Panc1 (cell line): ENCODE measurements around the gene TOMM5. TPM values are rescaled to one million over a fixed set of nuclear protein-coding genes. Genes with fewer than 3 reads are reported as not detected.

Source experiments
- ATAC-seq: fragments of 200-7000 bp; cut with Tn5 transposase; 2 replicates; pipeline ENCODE4 v1.9.1; 2020; ENCODE audit warnings: mild to moderate bottlenecking, moderate library complexity
- BruUV-seq: library from RNA; stranded (reverse); fragments of 400-500 nt; replicated peaks from 2 replicates; lab custom pipeline; 2021; lab: Mats Ljungman, UMichigan
- CTCF ChIA-PET: fragments of 300-600 bp; sonication (Branson Sonifier 250); formaldehyde crosslinking; loops from one replicate; lab custom pipeline; 2022; ENCODE audit warnings: antibody characterized with exemption; lab: Charles Lee
- POLR2A ChIA-PET: fragments of 300-600 bp; sonication (Branson Sonifier 250); formaldehyde crosslinking; loops from one replicate; lab custom pipeline; 2022; ENCODE audit warnings: antibody characterized with exemption; lab: Charles Lee
- DNase-seq: peaks from one replicate; pipeline ENCODE4 v3.0.0-alpha.2; 2010; ENCODE audit warnings: low read depth, low spot score
- H3K27ac ChIP-seq: 2 replicates; pipeline ENCODE4 v1.5.1; 2011; ENCODE audit warnings: mild to moderate bottlenecking, low read length, inconsistent platforms
- H3K27me3 ChIP-seq: fragments of 200-500 bp; sonication (Bioruptor generic); 2 replicates; pipeline ENCODE4 v1.6.0; 2014; ENCODE audit warnings: low read length, inconsistent platforms; ENCODE audit not compliant: control insufficient read depth, insufficient read depth
- H3K36me3 ChIP-seq: fragments of 200-500 bp; sonication (Bioruptor generic); 2 replicates; pipeline ENCODE4 v1.5.1; 2014; ENCODE audit warnings: inconsistent platforms, mild to moderate bottlenecking, low read length, moderate library complexity; ENCODE audit not compliant: control insufficient read depth, insufficient read depth
- H3K4me1 ChIP-seq: 2 replicates; pipeline ENCODE4 v1.5.1; 2011; ENCODE audit warnings: inconsistent platforms, mild to moderate bottlenecking, low read length, moderate library complexity; ENCODE audit not compliant: control insufficient read depth, insufficient read depth
- H3K4me3 ChIP-seq, 2 experiments: 2 replicates each; pipeline ENCODE4 v1.5.1; 2011 to 2012; ENCODE audit warnings: low read depth in 2 of 2, low read length in 2 of 2, mild to moderate bottlenecking in 2 of 2, inconsistent platforms in 1 of 2, moderate library complexity in 1 of 2
- H3K9me3 ChIP-seq: fragments of 200-500 bp; sonication (Bioruptor generic); 2 replicates; pipeline ENCODE4 v1.5.1; 2014; ENCODE audit warnings: low read depth, mild to moderate bottlenecking, inconsistent platforms, low read length, moderate library complexity; ENCODE audit not compliant: control insufficient read depth, insufficient read depth
- POLR2AphosphoS5 ChIP-seq: IDR thresholded peaks from 2 replicates; pipeline ENCODE4 v1.6.1; 2012; ENCODE audit warnings: mild to moderate bottlenecking, low read depth, low read length, moderate library complexity
- SIN3A ChIP-seq: IDR thresholded peaks from 2 replicates; pipeline ENCODE4 v1.6.1; 2012; ENCODE audit warnings: low read depth, mild to moderate bottlenecking, low read length, moderate library complexity, borderline replicate concordance; ENCODE audit not compliant: insufficient read depth
- TCF7L2 ChIP-seq: IDR thresholded peaks from 2 replicates; pipeline ENCODE4 v1.6.1; 2011; ENCODE audit warnings: mild to moderate bottlenecking, low read depth, low read length, inconsistent platforms
- in situ Hi-C: cut with HindIII; loops from 2 replicates; pipeline ENCODE4 v1.10.0; 2016; ENCODE audit warnings: low sequenced_read_pairs, low pct_unique_long_range_greater_than_20kb
- intact Hi-C: fragments of 100-400 bp; cut with micrococcal nuclease; formaldehyde crosslinking; loops from one replicate; pipeline ENCODE4 v1.10.0; 2022; ENCODE audit not compliant: unreplicated experiment
- total RNA-seq: library from RNA; stranded (reverse); gene quantifications from one replicate; pipeline ENCODE4 v1.2.1, GENCODE V29; 2021; ENCODE audit not compliant: unreplicated experiment
- TF ChIP-seq, protein P1 (sequence below), 2 experiments: IDR thresholded peaks; 2 replicates each; pipeline ENCODE4 v1.6.1; 2011 to 2012; ENCODE audit warnings: low read depth in 2 of 2, control low read depth in 1 of 2, low read length in 1 of 2, mild to moderate bottlenecking in 1 of 2, moderate library complexity in 1 of 2; ENCODE audit not compliant: insufficient read depth in 1 of 2
- TF ChIP-seq, protein P2 (sequence below): fragments of 450-650 bp; IDR thresholded peaks from 2 replicates; pipeline ENCODE4 v1.5.1; 2017; ENCODE audit warnings: mild to moderate bottlenecking

The TOMM5 gene
- total RNA-seq, 1 experiment from 2014 or later, result 333 TPM

DNA sequence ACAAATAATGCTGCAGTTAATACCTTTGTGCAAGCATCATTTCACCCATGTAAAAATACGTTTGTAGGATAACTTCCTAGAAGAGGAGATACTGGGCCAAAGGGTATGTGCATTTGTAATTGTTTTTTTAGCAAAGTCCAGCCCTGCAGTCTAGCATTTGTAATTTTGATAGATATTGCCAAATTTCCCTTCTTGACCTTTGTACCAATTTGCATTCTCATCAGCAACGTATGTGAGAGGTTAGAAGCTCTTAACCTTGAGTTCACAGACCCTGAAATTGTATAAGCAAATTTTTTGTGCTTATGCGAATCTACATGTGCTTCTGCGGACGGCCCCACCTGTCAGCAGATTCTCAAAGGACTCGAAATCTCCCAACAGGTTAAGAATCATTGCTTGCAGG is 18.6 kb upstream of the TOMM5 start:
- DNase-seq (no peak), ATAC-seq (no peak)
- Histone ChIP-seq H3K36me3 (no peaks in the 10 kb centered on the region), H3K27me3 (peaks cover 30% of the 10 kb centered on the region; the same call in 1 of the 2 replicates), H3K27ac (no peak overlapping the region), H3K9me3 (no peaks in the 10 kb centered on the region), H3K4me1 (no peaks in the 10 kb centered on the region), H3K4me3 (no peak overlapping the region)
- in situ Hi-C loops, result no loop called here
- no peak for TF ChIP-seq POLR2AphosphoS5
- no peak for TF ChIP-seq TCF7L2
- no peak for TF ChIP-seq SIN3A
- TF ChIP-seq, protein P1, sequence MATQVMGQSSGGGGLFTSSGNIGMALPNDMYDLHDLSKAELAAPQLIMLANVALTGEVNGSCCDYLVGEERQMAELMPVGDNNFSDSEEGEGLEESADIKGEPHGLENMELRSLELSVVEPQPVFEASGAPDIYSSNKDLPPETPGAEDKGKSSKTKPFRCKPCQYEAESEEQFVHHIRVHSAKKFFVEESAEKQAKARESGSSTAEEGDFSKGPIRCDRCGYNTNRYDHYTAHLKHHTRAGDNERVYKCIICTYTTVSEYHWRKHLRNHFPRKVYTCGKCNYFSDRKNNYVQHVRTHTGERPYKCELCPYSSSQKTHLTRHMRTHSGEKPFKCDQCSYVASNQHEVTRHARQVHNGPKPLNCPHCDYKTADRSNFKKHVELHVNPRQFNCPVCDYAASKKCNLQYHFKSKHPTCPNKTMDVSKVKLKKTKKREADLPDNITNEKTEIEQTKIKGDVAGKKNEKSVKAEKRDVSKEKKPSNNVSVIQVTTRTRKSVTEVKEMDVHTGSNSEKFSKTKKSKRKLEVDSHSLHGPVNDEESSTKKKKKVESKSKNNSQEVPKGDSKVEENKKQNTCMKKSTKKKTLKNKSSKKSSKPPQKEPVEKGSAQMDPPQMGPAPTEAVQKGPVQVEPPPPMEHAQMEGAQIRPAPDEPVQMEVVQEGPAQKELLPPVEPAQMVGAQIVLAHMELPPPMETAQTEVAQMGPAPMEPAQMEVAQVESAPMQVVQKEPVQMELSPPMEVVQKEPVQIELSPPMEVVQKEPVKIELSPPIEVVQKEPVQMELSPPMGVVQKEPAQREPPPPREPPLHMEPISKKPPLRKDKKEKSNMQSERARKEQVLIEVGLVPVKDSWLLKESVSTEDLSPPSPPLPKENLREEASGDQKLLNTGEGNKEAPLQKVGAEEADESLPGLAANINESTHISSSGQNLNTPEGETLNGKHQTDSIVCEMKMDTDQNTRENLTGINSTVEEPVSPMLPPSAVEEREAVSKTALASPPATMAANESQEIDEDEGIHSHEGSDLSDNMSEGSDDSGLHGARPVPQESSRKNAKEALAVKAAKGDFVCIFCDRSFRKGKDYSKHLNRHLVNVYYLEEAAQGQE (IDR thresholded peaks at IDR 0.05; ENCODE audit: insufficient read depth in 1 of 2, low read depth in 2 of 2, low read length in 1 of 2), result no peak
- TF ChIP-seq, protein P2, sequence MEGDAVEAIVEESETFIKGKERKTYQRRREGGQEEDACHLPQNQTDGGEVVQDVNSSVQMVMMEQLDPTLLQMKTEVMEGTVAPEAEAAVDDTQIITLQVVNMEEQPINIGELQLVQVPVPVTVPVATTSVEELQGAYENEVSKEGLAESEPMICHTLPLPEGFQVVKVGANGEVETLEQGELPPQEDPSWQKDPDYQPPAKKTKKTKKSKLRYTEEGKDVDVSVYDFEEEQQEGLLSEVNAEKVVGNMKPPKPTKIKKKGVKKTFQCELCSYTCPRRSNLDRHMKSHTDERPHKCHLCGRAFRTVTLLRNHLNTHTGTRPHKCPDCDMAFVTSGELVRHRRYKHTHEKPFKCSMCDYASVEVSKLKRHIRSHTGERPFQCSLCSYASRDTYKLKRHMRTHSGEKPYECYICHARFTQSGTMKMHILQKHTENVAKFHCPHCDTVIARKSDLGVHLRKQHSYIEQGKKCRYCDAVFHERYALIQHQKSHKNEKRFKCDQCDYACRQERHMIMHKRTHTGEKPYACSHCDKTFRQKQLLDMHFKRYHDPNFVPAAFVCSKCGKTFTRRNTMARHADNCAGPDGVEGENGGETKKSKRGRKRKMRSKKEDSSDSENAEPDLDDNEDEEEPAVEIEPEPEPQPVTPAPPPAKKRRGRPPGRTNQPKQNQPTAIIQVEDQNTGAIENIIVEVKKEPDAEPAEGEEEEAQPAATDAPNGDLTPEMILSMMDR, result no peak
- ChIA-PET POLR2A (interaction anchor here (0.5 to 0.8 kb wide), 2 partner anchors 16 to 19 kb away, joined by 3 to 5 read pairs; partner anchors contain the start of gene TOMM5), CTCF (no interaction called here)
- intact Hi-C loops, result no loop called here
- BruUV-seq, result no TSS peak

DNA sequence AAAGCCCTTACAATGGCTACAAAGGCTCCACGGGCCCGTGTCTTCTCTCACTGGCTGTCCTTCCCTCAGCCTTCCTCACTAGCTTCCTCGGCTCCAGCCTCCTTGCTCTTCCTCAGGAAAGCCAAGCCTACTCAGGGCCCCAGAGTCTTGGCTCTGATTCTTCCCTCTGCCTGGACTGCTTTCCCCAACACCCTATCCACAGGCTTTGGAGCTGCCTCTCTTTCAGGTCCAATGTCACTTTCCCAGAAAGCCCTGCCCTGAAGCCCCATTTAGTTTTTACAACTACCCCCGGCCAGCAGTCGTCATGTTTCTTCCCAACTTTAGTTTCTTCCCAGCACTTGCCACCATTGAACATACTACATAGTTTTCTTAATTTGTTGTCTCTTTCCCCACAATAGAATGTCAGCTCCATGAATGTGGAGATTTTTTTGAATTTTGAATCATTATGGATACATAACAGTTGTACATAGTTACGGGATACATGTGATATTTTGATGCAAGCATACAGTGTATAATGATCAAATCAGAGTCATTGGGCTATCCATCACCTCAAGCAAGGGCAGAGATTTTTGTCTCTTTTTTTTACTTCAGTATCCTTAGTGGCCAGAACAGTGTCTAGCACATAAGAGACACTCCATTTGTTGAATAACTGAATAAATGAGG is 17.5 kb upstream of the TOMM5 start:
- POLR2A ChIA-PET, result no interaction called here
- DNase-seq, result no peak
- no peak overlapping the region for H3K4me3 ChIP-seq
- no peak for TF ChIP-seq POLR2AphosphoS5
- no peak for TF ChIP-seq SIN3A
- TF ChIP-seq, protein P2, result no peak
- no peak for TF ChIP-seq TCF7L2
- TF ChIP-seq, protein P1 (IDR thresholded peaks at IDR 0.05; ENCODE audit: insufficient read depth in 1 of 2, low read depth in 2 of 2, low read length in 1 of 2), result no peak
- H3K27me3 ChIP-seq, result peaks cover 33% of the 10 kb centered on the region; the same call in 1 of the 2 replicates
- CTCF ChIA-PET, result no interaction called here
- no peaks in the 10 kb centered on the region for H3K9me3 ChIP-seq
- BruUV-seq, result no TSS peak
- no peak overlapping the region for H3K27ac ChIP-seq
- in situ Hi-C loops (no loop called here), intact Hi-C loops (no loop called here)
- H3K36me3 ChIP-seq, result no peaks in the 10 kb centered on the region
- H3K4me1 ChIP-seq, result no peaks in the 10 kb centered on the region
- ATAC-seq, result no peak
